Measurements from ENCODE around the gene LRRC4C. TPM values are rescaled to one million over a fixed set of nuclear protein-coding genes. Genes with fewer than 3 reads are reported as not detected.

The LRRC4C gene
- total RNA-seq, 1 donor from 2014 or later: not detected

DNA sequence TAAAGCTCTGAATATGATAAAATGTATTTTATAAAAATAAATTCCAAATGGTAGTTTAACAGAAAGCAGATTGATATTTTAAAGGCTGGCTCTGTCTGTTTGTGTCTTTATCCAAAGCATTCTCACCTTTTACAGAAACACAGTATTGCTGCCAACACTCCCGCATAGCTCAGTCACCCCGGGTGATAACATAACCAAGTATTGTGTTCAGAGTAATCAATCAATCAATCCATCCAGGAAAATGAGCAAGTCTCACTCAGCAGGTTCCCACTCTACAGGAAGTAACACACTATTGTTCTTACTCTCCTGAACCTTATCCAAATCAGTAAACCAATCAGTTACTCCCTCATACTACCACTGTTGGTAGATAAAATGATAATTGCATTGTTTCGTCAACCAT is 203.4 kb downstream of the LRRC4C start:
- DNase-seq (ENCODE audit: low read depth, low spot score): no peak

- no peak for DNase-seq (ENCODE audit: low read depth, low spot score)
Measured at GRCh38 chr11:41254966-41255365, 204.5 kb downstream of the LRRC4C start.

DNA sequence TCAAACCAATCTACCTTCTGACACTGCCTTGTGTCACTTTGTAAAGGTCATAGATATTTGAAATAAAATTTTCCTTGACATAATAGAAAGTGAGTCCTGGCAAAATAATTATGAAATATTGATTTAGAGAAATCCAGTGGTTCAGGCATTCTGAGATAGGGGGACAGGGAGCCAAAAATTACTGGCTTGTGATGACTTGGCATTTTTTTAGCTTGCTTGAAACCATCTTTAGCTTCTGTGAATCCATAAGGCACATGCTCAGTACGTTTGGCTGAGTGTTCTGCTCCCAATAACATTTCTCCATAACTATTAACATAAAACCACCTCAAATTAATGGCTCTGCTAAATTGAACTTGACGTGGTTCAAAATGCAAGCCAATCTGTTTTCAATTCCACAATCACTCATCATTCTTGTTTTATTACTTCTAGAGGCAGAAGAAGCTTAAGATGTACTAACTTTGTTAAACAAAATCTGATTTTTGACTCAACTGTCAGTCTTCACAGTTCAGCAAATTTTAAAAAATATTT is 209.0 kb downstream of the LRRC4C start:
- no peak for DNase-seq (ENCODE audit: low read depth, low spot score)

DNA sequence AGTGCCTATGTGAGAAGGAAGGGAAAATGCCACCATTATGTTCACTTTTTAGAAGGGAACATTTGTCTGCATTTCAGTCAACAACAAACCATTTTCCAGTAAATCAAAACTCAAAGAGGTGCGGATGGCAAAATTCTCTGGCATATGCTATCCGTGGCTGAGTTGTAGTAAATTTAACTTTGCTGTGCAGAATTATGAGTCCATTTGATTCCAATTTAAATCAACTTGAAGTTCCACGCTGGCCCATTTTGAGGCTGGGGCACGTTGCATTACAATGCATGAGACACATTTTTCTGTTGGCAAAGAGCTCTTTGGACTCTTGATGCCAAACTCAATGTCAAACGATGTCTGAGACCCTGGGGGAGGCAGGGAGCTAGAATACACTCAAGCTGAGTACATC is 211.8 kb downstream of the LRRC4C start:
- no peak for DNase-seq (ENCODE audit: low read depth, low spot score)

- no peak for DNase-seq (ENCODE audit: low read depth, low spot score)
Measured at GRCh38 chr11:41246399-41246745, 213.1 kb downstream of the LRRC4C start.

DNA sequence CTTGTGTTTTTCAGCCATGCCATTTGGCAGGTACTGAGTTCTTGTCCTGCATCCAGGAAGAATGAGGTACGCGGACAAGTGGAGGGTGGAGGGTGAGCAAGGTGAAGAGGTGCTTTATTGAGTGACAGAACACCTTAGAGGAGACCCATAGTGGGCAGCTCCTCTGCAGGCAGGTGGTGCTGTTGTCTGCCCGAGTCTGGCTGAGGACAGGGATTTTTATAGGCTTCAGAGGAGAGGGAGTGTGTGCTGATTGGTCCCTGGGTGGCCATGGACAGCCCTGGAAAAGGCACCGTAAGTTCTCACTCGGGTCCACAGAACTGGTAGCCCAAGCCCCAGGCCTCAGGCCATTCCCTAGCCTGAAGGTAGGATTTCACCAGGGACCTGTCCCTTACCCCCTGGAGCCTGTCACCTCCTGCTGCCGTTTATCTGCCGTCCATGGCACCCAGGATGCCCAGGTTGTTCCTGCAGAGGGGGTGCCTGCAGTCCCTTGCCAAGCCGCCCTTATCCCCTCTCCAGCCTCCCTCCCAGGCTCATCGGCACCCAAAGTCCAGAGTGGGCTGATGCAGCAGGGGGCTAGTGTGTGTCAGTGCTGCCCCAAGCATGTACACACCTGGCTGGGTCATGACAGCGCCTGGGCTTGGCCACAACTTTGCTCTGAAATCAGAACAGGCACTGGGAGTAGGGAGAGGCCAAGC is 213.6 kb downstream of the LRRC4C start:
- DNase-seq (ENCODE audit: low read depth, low spot score): no peak

DNA sequence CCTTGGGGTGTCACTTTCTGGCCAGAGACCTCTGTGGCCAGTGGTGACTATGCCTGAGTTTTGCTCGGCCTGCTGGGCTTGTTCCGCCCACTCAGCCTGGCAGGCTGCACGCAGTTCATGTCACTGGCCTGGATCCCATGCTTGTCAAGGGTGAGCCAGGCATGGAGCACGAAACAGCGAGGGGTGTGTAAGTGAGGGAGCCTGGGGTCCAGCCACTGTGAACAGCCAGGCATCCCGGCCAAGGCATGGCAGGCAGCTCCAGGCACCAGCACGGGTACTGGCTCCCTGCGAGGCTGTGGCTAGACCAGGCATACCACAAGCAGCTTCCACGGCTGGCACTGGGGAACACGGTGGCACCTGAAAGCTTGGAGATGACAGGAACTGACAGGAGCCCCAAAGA is 214.3 kb downstream of the LRRC4C start:
- DNase-seq (ENCODE audit: low read depth, low spot score): no peak

DNA sequence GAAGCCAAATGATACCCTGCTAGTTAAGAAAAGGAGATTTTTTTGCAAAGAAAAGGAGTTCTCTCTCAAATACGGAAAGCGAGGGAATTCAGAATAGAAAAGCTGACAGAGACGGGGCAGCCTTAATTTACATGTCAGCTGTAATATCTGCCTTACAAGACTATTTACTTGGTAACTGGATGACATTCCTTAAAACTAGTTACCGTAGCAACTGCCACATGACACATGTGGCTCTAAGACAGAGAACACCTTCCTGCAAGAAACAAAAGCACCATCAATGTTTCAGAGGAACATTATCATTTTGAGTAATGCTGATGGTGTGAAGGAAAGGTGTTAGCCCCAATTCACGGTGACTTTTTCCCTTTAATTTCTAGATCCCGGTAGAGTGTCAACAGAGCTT is 222.1 kb downstream of the LRRC4C start:
- no peak for DNase-seq (ENCODE audit: low read depth, low spot score)

GRCh38 chr11:41235668-41236067 is 223.8 kb downstream of the LRRC4C start:
- DNase-seq (ENCODE audit: low read depth, low spot score): no peak

DNA sequence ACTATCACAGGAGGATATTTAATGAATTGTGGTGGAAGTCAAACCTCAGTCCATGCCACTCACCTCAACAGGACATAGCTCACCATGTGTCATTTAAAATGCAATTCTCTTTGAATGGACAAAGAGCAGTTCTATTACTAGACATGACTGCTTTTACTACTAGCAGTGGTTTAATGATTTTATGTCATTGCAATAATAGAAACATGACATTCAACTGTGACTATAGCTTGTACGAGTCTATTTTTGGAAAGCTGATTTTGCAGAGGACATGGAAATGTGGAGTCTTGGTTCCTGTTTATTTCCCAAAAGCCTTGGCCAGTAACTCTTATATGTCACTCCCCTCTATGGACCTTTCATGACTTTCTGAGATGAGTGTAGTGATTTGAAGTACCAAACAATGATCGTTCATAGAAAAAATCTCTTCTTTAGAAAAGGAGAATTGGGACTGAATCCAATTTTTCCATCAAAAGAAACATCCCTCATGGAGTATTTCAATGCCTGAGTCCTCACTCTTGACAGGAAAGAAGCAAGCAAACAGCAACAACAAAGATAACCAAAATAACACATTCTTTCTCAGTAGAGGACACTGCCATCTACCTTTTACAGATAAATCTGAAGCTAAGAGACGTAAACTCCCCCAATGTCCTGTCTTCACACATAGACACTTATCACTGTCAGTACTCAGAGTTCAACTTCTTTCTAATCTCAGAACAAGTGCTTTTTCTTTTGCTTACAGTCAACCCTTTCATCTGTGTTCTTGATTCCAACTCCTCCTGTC is 233.4 kb downstream of the LRRC4C start:
- no peak for DNase-seq (ENCODE audit: low read depth, low spot score)

GRCh38 chr11:41222236-41222635 is 237.2 kb downstream of the LRRC4C start:
- DNase-seq (ENCODE audit: low read depth, low spot score): no peak

DNA sequence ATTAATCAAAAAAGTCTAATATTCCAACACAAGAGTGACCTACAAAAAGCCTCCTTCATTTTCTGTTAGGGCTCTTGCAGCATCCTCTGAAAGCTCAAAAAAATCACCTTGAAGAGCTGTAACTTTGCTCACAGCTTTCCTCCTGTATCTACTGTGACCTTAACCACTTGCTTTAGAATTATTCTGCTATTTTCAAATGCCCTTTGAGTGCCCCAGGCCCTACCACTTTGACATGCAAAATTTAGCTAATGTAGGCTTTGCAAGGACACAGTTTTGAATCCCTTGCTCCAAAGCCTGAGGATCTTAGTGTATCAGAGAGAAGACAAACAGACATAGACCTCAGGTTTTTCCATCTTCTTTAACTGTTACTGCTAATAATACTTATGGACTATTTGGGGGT is 253.1 kb downstream of the LRRC4C start:
- DNase-seq (ENCODE audit: low read depth, low spot score): no peak

DNA sequence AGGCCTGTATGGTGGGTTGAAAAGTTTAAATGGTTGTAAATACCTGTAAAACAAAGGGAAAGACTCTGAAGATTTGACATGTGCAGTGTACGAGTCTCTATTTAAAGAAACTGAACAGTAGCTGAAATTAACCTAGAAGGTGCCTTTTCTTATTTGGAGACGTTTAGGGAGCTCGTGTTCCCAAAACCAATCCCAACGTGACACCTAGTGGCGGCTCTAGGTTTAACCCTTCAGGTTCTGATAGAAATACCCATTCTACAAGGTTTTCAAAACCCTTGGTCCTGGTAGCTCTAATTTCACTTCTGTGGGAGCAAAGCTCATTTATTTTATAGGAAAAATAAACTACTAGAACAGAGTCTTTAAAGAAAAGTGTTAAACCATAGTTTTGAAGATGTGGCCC is 258.3 kb downstream of the LRRC4C start:
- DNase-seq (ENCODE audit: low read depth, low spot score): no peak

DNA sequence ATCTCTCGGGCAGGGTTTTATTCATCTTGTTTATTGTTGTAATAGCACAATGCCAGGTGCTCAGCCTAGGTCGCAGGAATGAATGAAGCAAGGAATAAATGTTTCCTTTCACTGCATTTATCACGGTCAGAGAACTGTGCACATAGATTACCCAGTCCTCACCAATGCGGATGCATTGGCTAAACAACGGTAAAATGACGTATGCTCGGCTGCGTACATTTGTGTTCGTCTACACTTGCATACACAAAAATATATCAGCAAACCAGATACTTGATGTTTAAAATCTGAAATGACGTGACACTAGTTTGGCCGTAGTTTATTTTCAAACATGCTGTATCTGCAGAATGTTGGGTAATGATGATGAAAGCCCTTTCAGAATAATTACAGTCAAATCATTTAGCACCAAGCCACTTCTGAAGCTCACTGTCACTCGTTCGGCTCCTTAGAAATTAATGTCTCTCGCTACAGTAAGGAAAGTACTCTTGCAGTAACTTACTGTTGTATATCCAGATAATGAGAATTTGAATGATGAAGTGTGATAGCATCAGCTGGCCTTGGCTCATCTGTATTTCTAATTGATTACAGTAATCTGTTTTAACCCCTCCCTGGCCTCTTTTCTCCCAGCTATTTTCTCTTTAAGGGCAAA is 268.9 kb downstream of the LRRC4C start:
- DNase-seq (ENCODE audit: low read depth, low spot score): no peak

GRCh38 chr11:41189701-41190436 is 269.6 kb downstream of the LRRC4C start:
- DNase-seq (ENCODE audit: low read depth, low spot score): no peak

- DNase-seq (ENCODE audit: low read depth, low spot score): no peak
Measured at GRCh38 chr11:41177791-41178190, 281.7 kb downstream of the LRRC4C start.

DNA sequence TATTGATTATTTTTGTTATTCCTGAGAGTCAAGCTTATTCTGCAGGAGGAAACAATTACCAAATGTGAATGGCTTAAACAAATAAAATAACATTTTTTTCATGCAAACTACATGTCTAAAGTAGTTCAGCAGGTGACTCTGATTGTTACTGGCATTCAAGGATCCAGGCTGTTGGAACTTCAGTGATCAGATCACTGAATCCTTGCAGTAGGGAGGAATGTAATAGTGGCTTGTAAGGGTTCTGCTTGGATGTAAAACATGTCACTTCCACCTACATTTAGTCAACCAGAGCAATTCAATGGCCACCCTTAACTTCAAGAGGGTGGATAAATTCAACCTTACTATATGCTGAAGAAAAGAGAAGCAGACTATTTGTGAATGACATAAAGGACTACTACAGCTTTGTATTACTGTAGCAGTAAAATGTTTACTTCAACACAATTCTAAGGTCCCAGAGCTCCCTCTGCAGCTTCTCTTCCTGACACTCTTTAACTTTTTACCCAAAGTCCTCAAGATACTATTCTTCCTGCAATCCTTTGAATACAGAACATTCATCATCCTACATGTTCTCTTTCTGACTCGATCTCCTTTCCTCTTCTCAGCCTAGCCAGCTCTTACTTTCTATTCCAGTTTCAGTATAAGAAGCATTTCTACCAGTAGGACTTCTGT is 284.0 kb downstream of the LRRC4C start:
- DNase-seq (ENCODE audit: low read depth, low spot score): no peak

DNA sequence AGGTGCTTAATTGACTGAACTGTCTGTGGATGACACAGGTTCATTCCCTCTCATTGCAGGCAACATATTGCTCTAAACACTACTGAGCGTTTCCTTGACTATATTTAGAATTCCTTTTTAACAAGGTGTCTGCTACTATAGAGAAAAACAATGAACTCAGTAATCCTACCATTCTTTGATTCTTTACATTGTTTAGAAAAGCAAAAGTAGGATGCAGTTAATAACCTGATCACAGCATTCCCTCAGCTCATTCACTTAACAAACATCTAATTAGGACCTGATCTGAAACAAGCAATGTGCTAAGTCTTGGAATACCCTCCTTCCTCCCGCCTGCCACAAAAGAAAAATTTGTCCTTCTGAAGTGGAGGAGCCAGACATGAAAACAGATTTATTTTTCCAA is 313.1 kb downstream of the LRRC4C start:
- no peak for DNase-seq (ENCODE audit: low read depth, low spot score)

GRCh38 chr11:41145420-41145819 is 314.0 kb downstream of the LRRC4C start:
- DNase-seq (ENCODE audit: low read depth, low spot score): no peak

DNA sequence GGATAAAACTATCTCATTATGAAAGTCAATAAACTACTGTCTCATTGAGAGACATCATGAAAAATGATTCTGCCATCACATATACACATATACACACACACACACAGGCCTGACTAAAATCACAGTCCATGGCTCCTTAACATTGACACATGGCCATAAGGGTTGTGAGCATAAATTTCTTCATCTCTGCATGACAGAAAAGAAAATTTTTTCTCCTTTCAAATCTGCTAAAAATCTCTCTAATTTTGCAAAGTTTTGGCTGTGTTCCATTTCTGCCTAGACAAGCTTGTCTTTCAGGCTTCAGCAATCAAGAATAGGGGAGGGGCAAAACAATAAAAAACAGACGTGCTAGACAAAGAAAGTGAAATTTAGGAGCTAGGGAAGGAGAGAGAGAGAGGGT is 324.5 kb downstream of the LRRC4C start:
- DNase-seq (ENCODE audit: low read depth, low spot score): no peak

- DNase-seq (ENCODE audit: low read depth, low spot score): no peak
Measured at GRCh38 chr11:41133023-41133422, 326.4 kb downstream of the LRRC4C start.

Measured in pulmonary artery endothelial cell (primary cell).